Activated CD4-positive, alpha-beta T cell treated with anti-CD3 and anti-CD28 coated beads, Interleukin-2, amount 10 ng/mL, durations not matched to agents 7 days and 5 days (primary cell): Measurements from ENCODE around the gene SLC25A21. TPM values are rescaled to one million over a fixed set of nuclear protein-coding genes. Genes with fewer than 3 reads are reported as not detected.

Experiments
- CTCF ChIA-PET: fragments of 350-600 bp; sonication (Branson Sonifier 250); formaldehyde crosslinking; loops from one replicate; lab custom pipeline; 2021; ENCODE audit warnings: antibody characterized with exemption; lab: Charles Lee
- POLR2A ChIA-PET: fragments of 350-600 bp; sonication (Branson Sonifier 250); formaldehyde crosslinking; loops from one replicate; lab custom pipeline; 2021; ENCODE audit warnings: antibody characterized with exemption; lab: Charles Lee
- DNase-seq: peaks from one replicate; pipeline ENCODE4 v3.0.0-alpha.2; 2020
- H3K27ac Mint-ChIP-seq: one replicate; pipeline ENCODE4 v1.8.0; 2021; ENCODE audit warnings: mild to moderate bottlenecking, moderate library complexity, mixed read lengths
- H3K27me3 Mint-ChIP-seq: one replicate; pipeline ENCODE4 v1.8.0; 2021; ENCODE audit warnings: mixed read lengths
- H3K36me3 Mint-ChIP-seq: one replicate; pipeline ENCODE4 v1.8.0; 2021; ENCODE audit warnings: low read depth, mixed read lengths
- H3K4me1 Mint-ChIP-seq: one replicate; pipeline ENCODE4 v1.8.0; 2021; ENCODE audit warnings: mixed read lengths
- H3K4me3 Mint-ChIP-seq: one replicate; pipeline ENCODE4 v1.8.0; 2021; ENCODE audit warnings: mild to moderate bottlenecking, moderate library complexity, mixed read lengths
- H3K9me3 Mint-ChIP-seq: one replicate; pipeline ENCODE4 v1.8.0; 2021; ENCODE audit warnings: mixed read lengths
- total RNA-seq, 2 experiments: library from RNA; stranded (reverse); gene quantifications; one replicate each; pipeline ENCODE4 v1.2.3, GENCODE V29; 2021

The SLC25A21 gene
- total RNA-seq, 2 experiments from 2014 or later = not detected

DNA sequence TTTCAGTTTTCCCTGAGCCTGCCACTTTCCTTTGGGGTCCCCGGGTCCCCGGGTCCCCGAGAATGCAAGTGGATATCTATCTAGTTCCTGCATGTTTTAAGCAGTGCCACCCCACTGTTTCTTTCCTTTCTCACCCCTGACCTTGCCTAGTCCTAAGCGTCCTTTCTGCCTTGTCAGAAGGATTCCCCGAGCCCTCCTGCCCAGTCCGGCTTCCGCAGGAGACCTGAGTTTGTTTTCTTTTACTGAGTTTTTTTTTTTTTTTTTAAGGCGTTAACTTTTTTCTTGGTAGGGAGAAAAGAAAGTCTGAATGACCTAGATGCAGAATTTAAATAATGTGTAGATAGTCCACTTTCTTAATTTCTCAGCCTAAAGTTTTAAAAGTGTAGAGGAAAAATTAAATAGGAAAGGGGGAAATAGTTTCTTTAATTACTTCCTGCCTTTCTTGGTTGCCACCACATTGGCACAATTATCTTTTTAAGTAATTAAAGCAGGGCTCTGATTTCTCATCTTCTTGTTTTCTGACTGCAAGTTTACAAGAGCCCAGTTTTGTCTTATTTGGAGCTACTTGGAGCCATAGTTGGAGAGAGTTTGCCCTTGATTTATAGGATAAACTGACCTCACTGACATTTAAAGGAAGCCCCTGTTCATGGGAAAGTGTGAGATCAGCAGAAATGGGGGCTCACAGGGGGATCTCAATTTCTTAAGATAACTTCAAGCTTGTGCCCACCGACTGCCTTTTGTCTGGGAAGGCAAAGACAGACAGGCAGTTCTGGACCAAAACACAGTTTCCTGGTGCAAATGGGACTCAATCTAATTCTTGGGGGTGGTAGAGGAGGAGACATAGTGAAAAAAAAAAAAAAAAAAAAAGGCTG, 507.8 kb downstream of the SLC25A21 start:
- H3K4me1 Mint-ChIP-seq = peaks cover 14% of the 10 kb centered on the region
- peaks cover 80% of the 10 kb centered on the region for H3K27me3 Mint-ChIP-seq
- ChIA-PET POLR2A (no interaction called here), CTCF (interaction anchor here (0.6 kb wide), 1 partner anchor 103 kb away, joined by 3 read pairs; no protein-coding TSS in a partner anchor)
- no peak overlapping the region for H3K4me3 Mint-ChIP-seq
- H3K27ac Mint-ChIP-seq = no peak overlapping the region
- no peaks in the 10 kb centered on the region for H3K9me3 Mint-ChIP-seq
- DNase-seq = no peak
- peaks cover 10% of the 10 kb centered on the region for H3K36me3 Mint-ChIP-seq

DNA sequence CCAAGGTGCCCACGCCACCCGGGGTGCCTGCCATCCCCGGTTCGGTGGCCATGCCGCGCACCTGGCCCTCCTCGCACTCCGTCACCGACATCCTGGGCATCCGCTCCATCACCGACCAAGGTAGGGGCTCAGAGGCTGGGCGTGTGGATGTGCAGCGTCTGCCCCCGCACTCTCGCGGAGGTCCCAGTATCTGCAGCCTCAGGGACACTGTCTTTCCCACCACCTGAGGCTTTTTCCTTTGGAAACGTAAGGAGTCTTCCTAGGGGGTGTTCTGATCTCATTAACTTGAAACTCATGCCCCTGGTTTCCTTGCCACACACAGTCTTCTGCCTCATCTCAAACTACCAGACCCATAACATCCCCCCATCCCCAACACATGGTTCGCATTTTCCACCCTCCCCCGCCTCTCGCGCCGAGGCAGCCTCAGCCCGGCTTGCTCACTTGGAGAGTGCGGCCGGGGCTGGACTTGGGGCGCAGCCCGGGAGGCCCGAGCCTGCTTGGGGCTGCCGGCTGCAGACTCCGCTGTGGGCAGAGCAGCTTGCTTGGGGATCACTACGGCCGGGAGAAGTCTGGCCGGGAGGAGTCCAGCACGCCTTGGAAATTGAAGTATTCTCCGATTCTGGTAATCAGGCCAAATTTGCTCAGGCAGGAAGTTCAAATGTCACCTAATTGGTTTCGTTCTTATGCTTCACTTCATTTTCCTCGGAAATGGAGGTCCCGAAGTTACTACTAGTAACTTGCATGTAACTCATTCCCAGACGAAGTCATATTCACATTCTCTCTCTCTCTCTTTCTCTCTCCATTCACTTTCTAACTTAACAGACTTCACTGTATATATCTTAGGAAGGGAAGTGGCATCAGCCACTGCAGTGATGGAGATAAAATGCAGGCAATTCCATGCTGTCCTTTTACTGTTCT, 508.7 kb downstream of the SLC25A21 start:
- POLR2A ChIA-PET = no interaction called here
- H3K27ac Mint-ChIP-seq = peak overlapping the region; percentile 41
- H3K4me1 Mint-ChIP-seq = peaks cover 16% of the 10 kb centered on the region
- H3K9me3 Mint-ChIP-seq = peaks cover 2% of the 10 kb centered on the region
- no peak for DNase-seq
- H3K36me3 Mint-ChIP-seq = peaks cover 14% of the 10 kb centered on the region
- CTCF ChIA-PET = no interaction called here
- peak overlapping the region; percentile 34 for H3K4me3 Mint-ChIP-seq
- H3K27me3 Mint-ChIP-seq = peaks cover 88% of the 10 kb centered on the region

DNA sequence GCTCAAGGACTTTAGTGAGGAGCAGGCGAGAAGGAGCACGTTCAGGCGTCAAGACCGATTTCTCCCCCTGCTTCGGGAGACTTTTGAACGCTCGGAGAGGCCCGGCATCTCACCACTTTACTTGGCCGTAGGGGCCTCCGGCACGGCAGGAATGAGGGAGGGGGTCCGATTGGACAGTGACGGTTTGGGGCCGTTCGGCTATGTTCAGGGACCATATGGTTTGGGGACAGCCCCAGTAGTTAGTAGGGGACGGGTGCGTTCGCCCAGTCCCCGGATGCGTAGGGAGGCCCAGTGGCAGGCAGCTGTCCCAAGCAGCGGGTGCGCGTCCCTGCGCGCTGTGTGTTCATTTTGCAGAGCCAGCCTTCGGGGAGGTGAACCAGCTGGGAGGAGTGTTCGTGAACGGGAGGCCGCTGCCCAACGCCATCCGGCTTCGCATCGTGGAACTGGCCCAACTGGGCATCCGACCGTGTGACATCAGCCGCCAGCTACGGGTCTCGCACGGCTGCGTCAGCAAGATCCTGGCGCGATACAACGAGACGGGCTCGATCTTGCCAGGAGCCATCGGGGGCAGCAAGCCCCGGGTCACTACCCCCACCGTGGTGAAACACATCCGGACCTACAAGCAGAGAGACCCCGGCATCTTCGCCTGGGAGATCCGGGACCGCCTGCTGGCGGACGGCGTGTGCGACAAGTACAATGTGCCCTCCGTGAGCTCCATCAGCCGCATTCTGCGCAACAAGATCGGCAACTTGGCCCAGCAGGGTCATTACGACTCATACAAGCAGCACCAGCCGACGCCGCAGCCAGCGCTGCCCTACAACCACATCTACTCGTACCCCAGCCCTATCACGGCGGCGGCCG, 509.6 kb downstream of the SLC25A21 start:
- Mint-ChIP-seq H3K4me3 (peak overlapping the region; percentile 13), H3K27ac (peak overlapping the region; percentile 54), H3K9me3 (peaks cover 2% of the 10 kb centered on the region), H3K36me3 (peaks cover 14% of the 10 kb centered on the region), H3K27me3 (peaks cover 92% of the 10 kb centered on the region), H3K4me1 (peaks cover 16% of the 10 kb centered on the region)
- ChIA-PET CTCF (no interaction called here), POLR2A (no interaction called here)
- DNase-seq = no peak

DNA sequence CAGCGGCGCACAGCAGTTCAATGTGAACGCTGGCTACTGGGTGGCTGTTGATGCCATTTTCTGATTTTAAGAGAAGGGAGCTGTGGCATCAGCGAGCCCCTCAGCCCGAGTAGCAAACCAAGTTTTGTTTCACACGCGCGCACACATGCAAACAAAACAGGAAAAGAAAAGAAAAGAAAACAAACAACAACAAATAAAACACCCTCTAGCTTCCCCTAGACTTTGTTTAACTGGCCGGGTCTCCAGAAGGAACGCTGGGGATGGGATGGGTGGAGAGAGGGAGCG, 510.2 kb downstream of the SLC25A21 start:
- CTCF ChIA-PET = no interaction called here
- peak overlapping the region; percentile 13 for H3K4me3 Mint-ChIP-seq
- H3K27me3 Mint-ChIP-seq = peaks cover 91% of the 10 kb centered on the region

DNA sequence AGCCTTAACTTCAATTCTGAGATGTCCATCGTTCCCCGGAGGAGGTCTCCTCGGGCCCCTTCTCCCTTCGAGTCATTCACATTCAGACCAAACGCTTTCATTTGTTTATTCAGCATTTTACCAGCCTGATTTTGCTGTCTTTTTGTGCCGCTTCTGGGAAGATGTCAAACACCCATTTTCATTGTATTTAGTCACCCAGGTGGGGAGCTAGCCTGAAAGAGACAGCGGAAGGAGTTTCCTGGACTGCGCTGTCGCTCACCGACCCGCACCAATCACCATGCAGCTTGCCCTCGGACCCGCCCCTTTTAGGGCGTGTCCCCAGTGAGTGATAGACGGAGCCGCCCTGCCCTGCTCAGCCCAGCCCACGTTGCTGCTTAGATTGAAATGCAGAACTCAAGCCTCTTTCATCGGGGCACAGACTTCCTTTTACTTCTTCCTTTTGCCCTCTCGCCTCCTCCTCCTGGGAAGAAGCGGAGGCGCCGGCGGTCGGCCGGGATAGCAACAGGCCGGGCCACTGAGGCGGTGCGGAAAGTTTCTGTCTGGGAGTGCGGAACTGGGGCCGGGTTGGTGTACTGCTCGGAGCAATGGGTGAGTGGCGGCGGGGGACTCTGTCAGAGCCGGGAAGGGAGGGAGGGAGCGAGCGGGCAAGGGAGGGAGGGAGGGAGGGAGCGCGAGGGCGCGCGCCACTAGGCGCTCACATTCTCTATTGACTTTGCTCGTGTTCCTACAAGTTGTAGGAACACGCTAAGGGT, 510.7 kb downstream of the SLC25A21 start, which contains the start of gene PAX9:
Gene PAX9 (plus strand): TSS at position 355 of the 752 bp plus-strand sequence. CDS start 230 bp downstream, at position 585.
- CTCF ChIA-PET = no interaction called here

More for the DNA sequence above, 510.2 kb downstream of the SLC25A21 start:
- POLR2A ChIA-PET = no interaction called here
- Mint-ChIP-seq H3K9me3 (peaks cover 2% of the 10 kb centered on the region), H3K27ac (peak overlapping the region; percentile 54), H3K36me3 (peaks cover 14% of the 10 kb centered on the region), H3K4me1 (peaks cover 16% of the 10 kb centered on the region)
- DNase-seq = no peak

DNA sequence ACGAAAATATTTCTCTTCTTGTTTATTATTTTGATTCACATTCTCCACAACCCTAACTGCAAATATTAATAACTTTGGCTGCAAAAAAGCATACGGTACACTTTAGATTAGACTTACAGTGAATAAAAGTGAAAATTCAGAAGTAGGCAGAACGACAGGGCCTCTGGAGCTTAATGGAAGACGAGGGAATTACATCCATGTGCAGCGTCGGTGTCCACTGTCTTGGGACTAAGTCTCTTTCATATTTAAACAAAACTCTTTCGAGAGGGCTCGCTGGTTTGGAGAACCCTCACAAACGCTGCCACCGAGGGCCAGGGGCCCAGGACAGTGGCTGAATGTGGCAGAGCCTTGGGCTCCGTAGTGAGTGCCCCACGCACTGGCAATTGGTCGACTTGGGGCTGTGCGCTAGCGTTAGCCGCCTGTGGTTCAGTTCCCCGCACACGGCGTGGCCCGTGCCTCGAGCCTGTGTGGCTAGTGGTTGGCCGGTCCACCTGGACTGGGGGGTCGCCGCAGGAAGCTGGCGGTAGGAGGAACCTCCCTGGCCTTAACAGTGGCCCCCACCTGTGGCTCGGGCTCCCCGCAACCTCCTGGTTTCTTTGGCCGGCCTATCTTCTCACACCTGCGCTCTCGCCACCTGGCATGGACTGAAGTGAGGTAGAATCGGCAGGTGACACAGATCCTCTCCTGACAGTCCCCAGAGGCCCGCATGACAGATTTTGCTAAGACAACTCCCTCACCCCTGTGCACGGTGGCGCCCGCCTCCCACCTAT, 511.5 kb downstream of the SLC25A21 start:
- peak overlapping the region; percentile 34 for H3K4me3 Mint-ChIP-seq
- H3K4me1 Mint-ChIP-seq = peaks cover 16% of the 10 kb centered on the region
- POLR2A ChIA-PET = no interaction called here
- peaks cover 95% of the 10 kb centered on the region for H3K27me3 Mint-ChIP-seq
- H3K9me3 Mint-ChIP-seq = peaks cover 2% of the 10 kb centered on the region
- CTCF ChIA-PET = no interaction called here
- no peak for DNase-seq
- H3K27ac Mint-ChIP-seq = peak overlapping the region; percentile 22
- peaks cover 17% of the 10 kb centered on the region for H3K36me3 Mint-ChIP-seq

More for the DNA sequence above, 510.7 kb downstream of the SLC25A21 start, which contains the start of gene PAX9:
- H3K4me3 Mint-ChIP-seq = peak within 1 kb of the TSS; percentile 34
- DNase-seq = no peak
- peaks cover 93% of the 10 kb centered on the region for H3K27me3 Mint-ChIP-seq
- peaks cover 17% of the 10 kb centered on the region for H3K36me3 Mint-ChIP-seq
- H3K4me1 Mint-ChIP-seq = peaks cover 16% of the 10 kb centered on the region
- POLR2A ChIA-PET = no interaction called here
- H3K9me3 Mint-ChIP-seq = peaks cover 2% of the 10 kb centered on the region
- H3K27ac Mint-ChIP-seq = peak within 1 kb of the TSS; percentile 54

DNA sequence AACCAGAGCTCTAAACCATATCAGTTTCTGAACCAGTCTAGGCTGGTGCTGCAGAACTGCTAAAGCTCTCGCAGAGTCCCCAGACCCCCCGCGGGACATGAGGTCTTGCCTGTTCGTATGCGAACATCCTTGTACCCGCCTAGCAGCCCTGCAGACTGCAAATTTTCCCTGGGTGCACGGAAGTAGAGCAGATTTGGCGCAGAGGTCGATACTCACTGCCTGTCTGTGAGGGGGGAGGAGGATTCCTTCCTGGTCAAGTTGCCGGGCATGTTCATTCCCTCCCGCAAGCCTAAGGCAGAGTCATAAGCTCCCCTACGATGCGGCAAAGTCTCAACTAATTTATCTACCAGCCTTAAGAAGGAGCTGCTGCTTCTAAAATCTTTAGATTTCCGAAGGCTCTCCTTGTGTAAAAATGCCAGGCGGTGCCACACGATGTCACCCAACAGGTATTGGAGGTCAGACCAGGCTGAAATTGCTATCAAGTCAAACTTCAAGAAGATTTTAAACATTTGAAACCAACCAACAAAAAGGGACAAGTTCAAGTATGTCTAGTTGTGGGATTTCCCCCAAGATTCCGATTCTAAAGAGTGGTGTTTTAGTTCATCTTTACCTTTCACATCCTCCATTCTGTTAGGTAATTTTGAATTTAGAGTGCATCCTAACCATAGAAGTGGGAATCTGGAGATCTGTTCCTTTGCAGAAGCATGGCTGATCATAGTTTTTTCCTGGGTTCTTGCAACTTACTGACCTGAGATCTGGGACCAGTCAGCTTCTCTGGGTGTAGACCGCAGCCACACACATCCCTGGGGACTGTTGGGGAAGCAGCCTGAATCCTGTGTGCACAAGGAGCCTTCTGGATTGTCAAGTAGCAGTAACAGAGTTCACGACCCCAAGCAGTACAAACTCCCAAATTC, 512.3 kb downstream of the SLC25A21 start:
- H3K9me3 Mint-ChIP-seq = peaks cover 6% of the 10 kb centered on the region
- peaks cover 19% of the 10 kb centered on the region for H3K36me3 Mint-ChIP-seq
- no peak overlapping the region for H3K4me3 Mint-ChIP-seq
- peak overlapping the region; percentile 36 for H3K27ac Mint-ChIP-seq
- DNase-seq = no peak
- H3K27me3 Mint-ChIP-seq = peaks cover 95% of the 10 kb centered on the region
- ChIA-PET POLR2A (no interaction called here), CTCF (no interaction called here)
- peaks cover 21% of the 10 kb centered on the region for H3K4me1 Mint-ChIP-seq

DNA sequence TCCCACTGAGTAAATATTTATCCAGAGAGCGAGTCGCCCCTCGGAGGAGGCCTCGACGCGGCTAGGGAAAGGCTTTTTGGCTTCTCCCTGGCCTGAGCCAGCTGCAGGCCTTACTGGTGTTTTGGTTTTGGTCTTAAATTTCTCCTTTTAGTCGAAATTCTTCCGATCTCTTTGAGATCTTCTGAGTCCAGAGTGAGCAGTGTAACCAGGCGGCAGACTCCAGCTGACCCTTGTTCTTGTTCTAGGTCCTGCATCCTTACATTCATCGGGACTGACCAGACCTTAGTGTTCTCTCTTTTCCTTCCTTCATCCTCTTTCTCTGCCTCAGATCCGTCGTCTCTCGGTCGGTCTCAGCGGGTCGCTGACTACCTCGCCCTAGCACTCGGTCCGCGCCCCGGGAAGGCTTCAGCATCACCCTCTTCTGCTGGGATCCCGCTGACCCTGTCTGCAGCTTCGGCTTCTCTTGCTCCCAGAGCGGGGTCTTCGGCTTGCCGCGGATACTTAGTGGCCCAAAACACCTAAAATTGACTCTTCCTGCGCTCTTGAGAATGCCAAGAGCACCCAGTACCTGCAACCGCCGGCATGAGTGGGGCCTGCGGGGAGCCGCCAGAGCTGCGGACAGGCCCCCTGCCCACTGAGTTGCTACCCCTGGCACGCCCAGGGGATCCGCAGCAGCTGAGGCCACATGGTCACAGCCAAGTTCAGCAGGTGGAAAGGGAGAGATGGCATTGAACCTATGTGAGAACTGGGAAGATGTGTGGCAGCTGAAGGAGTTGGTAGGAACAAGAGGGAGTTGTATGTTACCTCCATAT, 513.2 kb downstream of the SLC25A21 start:
- peaks cover 21% of the 10 kb centered on the region for H3K4me1 Mint-ChIP-seq
- H3K9me3 Mint-ChIP-seq = peaks cover 6% of the 10 kb centered on the region
- H3K27me3 Mint-ChIP-seq = peaks cover 97% of the 10 kb centered on the region
- ChIA-PET POLR2A (no interaction called here), CTCF (no interaction called here)
- no peak for DNase-seq
- H3K27ac Mint-ChIP-seq = peak overlapping the region; percentile 57
- H3K4me3 Mint-ChIP-seq = no peak overlapping the region
- peaks cover 19% of the 10 kb centered on the region for H3K36me3 Mint-ChIP-seq

DNA sequence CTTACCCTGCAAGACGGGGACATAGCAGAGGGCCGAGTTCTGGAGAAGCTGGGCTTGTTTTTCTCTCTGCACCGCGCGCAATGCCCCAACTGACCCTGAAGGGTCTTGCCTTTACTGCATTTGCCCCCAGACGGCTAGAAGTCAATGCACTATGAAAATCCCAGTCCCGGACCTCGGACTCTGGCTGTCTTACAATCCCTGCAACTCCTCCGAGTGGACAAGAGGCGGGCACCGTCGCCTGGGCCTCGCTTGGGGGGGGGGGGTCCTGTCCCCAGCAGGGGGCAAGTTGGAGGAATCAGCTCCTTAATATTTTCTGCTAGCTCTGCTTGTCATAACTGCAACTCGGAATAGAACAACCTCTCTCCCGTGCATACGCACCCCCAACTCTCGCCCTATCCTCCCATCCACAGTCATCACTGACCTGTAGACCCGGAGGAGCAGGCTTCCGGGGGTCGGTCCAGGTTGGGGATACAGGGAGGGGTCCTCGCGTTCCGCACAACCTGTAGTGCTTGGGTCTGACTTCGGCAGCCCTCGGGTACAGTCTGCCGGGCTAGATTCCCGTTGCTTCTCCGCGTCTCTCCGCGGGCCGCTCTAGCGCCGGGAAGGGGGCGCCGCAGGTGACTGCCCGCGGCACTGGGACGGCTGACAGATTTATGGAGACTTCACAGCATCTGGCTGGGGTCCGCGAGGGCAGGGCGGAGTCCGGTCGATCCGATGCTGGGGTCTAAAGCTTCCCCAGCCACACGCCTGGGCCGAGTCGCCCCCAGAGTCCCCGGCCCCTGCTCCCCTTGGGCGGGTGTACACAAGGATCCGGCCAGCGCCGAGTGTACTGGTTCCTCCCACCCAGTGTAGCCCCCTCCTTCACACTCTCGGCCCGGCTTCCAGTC, 514.0 kb downstream of the SLC25A21 start:
- DNase-seq = no peak
- H3K4me1 Mint-ChIP-seq = peaks cover 19% of the 10 kb centered on the region
- H3K27me3 Mint-ChIP-seq = peaks cover 96% of the 10 kb centered on the region
- H3K4me3 Mint-ChIP-seq = no peak overlapping the region
- POLR2A ChIA-PET = no interaction called here
- peaks cover 6% of the 10 kb centered on the region for H3K9me3 Mint-ChIP-seq
- CTCF ChIA-PET = interaction anchor here (1.2 to 2.2 kb wide), 2 partner anchors 10 to 137 kb away, joined by 3 to 7 read pairs; no protein-coding TSS in a partner anchor
- H3K27ac Mint-ChIP-seq = no peak overlapping the region
- H3K36me3 Mint-ChIP-seq = peaks cover 15% of the 10 kb centered on the region
